GM19351 (cell line): Measurements from ENCODE around the gene CNTLN.

Experiments
- ATAC-seq: cut with Tn5 transposase; IDR thresholded peaks from one replicate; pipeline ENCODE4 v1.9.1; 2021; ENCODE audit warnings: mild to moderate bottlenecking, moderate library complexity; ENCODE audit not compliant: unreplicated experiment

The CNTLN gene, protein sequence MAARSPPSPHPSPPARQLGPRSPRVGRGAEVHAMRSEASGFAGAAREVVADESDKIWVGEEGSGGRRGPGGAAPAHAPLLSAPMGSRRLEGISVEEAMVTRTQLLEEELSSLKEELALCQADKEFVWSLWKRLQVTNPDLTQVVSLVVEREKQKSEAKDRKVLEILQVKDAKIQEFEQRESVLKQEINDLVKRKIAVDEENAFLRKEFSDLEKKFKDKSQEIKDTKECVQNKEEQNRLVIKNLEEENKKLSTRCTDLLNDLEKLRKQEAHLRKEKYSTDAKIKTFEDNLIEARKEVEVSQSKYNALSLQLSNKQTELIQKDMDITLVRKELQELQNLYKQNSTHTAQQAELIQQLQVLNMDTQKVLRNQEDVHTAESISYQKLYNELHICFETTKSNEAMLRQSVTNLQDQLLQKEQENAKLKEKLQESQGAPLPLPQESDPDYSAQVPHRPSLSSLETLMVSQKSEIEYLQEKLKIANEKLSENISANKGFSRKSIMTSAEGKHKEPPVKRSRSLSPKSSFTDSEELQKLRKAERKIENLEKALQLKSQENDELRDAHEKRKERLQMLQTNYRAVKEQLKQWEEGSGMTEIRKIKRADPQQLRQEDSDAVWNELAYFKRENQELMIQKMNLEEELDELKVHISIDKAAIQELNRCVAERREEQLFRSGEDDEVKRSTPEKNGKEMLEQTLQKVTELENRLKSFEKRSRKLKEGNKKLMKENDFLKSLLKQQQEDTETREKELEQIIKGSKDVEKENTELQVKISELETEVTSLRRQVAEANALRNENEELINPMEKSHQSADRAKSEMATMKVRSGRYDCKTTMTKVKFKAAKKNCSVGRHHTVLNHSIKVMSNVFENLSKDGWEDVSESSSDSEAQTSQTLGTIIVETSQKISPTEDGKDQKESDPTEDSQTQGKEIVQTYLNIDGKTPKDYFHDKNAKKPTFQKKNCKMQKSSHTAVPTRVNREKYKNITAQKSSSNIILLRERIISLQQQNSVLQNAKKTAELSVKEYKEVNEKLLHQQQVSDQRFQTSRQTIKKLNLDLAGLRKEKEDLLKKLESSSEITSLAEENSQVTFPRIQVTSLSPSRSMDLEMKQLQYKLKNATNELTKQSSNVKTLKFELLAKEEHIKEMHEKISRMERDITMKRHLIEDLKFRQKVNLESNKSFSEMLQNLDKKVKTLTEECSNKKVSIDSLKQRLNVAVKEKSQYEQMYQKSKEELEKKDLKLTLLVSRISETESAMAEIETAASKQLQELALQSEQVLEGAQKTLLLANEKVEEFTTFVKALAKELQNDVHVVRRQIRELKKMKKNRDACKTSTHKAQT (N-terminal part only)

GRCh38 chr9:17134396-17135294, at the start of gene CNTLN:
Gene CNTLN (plus strand): TSS chr9:17135040. CDS start chr9:17135066, 26 bp downstream.
- no peak for ATAC-seq

- no peak for ATAC-seq
These were observed 46.3 kb upstream of the CNTLN start for GRCh38 chr9:17088566-17088965.

DNA sequence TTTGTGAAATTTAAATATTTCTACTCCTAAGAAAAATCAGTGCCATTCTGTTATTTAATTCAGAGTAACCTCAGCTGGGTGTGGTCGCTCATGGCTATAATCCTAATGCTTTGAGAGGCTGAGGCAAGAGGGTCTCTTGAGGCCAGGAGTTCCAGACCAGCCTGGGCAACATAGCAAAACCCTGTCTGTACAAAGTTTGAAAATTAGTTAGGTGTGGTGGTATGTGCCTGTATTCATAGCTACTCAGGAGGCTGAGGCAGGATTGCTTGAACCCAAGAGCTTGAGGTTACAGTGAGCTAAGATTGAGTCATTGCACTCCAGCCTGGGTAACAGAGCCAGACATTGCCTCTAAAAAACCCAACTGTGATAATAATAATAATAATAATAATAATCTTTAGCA, 44.8 kb upstream of the CNTLN start:
- ATAC-seq: no peak

DNA sequence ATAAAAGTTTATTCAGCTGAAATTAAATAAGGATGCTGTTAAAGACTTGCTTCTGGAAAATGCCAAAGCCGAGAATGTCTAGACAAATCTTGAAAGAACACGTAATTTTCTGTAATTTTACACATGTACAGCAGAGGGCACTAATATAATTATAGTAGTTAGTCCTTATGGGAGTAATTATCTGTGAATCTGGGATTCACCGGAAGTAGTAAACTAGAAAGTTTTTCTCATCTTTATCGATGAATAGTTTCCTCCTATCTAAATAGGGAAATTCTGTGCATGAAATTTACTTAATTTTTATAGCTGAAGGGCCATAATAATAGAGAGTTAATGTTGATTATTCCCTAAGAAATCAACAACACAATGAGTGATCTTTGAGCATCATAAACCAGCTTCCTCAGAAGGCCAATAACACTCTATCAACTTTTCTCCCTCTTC, 18.4 kb upstream of the CNTLN start:
- no peak for ATAC-seq

- no peak for ATAC-seq
These were observed 17.5 kb upstream of the CNTLN start for GRCh38 chr9:17117372-17117771.

DNA sequence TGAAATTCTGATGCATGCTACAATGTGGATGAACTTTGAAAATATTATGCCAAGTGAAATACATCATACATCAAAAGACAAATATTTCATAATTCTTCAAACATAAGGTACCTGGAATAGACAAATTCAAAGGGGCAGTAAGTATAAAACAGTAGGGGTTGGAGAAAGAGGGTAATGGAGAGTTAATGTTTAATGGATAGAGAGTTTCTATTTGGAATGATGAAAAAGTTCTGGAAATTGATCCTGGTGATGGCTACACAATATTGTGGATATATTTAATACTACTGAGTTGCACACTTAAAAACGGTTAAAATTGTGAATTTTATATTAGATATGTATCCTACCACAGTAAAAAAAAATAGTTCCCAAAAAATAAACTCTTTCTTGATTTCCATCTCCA, 14.6 kb upstream of the CNTLN start:
- no peak for ATAC-seq

DNA sequence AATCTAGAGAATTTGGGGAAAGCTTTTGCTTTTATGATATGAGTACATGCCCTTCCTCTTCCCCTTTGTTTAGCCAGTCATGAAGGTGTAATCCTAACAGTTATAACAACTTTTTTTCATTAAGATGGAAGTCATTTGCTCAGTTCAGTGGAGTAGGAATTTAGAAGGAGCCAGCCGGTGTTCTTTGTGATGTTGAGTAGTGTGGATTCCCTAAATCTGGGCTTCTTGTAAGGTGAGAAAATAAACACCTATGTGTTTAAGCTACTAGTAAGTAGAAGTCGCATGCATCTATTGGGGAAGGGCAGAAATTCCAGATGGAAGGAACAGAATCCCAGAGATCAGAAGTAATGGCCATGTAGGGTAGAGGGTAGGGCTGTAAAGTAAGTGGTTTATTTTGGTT, 13.6 kb upstream of the CNTLN start:
- no peak for ATAC-seq

DNA sequence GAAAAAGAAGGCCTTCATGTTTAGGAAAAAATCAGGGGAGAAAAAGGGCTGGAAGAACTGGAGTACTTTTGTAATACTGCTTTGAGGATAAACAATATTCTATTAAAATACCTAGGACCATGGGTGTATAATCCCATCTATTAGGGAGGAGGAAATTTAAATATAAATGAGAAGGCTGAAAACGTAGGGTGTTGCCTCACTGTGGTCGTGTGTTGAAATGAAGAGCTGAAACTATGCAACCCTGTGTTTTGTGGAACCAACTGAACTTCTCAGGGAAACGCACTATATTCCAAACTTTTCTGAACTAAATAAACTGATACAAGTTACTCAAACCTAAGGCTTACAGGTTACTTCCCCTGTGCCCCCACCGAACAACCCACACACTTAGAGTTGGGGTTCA, 4.5 kb upstream of the CNTLN start:
- ATAC-seq: no peak

DNA sequence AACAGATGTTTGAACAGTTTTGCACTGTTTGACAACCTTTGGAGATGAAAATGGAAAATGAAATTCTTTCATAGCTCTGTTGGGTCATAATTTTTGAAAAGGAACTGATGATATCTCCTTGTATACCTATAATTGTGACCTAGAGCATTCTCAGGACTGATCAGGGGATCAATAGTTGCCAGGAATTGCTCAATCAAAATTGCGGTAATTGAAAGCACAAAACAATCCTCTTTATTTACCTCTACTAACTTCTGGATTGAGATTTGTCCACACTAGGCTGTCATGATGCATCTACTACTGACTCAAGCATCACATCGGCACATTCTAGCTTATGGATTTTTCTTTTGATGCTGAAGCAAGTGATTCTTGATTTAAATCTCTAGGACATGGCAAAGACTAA, 4.1 kb upstream of the CNTLN start:
- no peak for ATAC-seq

GRCh38 chr9:17131494-17131893, 3.3 kb upstream of the CNTLN start:
- ATAC-seq: no peak

GRCh38 chr9:17135295-17136160, 688 bp downstream of the CNTLN start:
- ATAC-seq: no peak

DNA sequence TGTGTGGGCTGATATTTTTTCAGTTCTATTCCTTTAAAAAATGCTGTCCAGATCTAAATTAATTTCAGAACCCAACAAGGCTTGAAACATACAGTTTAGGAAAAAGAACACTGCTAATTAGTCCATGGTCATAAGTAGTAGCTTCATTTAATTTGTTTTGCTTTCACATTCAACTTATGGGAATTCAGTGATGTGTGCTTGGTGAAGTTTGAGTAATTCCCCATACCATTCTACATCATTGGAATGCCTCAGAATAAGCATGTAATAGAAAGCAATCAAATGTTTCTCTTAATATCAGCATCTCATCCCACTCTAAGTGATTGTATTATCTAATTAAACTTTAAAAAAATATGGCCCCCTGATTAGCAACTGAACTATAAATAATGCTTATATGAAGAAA, 2.7 kb downstream of the CNTLN start:
- no peak for ATAC-seq

DNA sequence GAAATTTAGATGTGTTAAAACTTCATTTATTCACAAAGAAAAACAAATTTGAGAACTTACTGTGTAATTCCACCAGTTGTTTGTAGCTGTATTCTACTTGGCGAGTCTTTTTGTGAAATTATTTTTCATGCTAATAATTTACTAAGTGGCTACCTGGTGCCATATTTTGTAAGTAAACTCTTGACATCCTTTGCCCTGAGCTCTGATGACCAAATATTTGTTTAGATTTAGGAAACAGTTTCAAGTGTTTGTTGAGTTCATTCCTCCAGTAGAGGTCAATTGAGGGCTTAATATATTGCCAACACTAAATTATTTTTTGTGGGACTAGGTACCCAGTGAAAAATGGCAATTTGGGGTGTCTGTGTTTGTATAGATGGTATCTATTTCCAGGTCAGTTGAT, 3.7 kb downstream of the CNTLN start:
- ATAC-seq: no peak

- ATAC-seq: no peak
These were observed 5.6 kb downstream of the CNTLN start for GRCh38 chr9:17140418-17140817.

DNA sequence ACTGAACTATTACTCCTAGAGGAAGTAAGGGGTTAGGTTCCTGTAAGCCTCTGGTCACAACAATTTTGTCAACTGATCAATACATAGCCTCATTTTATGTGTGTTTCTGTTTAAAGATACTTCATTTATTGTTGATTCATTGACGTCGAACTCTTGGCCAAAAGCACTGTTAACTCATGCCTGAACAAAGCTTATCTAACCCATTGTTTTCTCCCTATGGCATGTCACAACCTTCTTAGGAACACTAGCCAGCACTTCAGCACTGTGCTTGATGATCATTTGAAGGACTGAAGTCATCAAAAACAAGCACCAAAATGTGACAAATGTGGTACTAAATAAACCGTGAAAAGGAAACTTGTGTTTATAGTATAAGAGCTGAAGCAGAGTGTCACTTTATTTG, 13.5 kb downstream of the CNTLN start:
- ATAC-seq: no peak

- ATAC-seq: no peak
These were observed 24.6 kb downstream of the CNTLN start for GRCh38 chr9:17159469-17159868.

- ATAC-seq: no peak
These were observed 25.5 kb downstream of the CNTLN start for GRCh38 chr9:17160327-17160726.

- ATAC-seq: no peak
These were observed 30.9 kb downstream of the CNTLN start for GRCh38 chr9:17165764-17166163.

DNA sequence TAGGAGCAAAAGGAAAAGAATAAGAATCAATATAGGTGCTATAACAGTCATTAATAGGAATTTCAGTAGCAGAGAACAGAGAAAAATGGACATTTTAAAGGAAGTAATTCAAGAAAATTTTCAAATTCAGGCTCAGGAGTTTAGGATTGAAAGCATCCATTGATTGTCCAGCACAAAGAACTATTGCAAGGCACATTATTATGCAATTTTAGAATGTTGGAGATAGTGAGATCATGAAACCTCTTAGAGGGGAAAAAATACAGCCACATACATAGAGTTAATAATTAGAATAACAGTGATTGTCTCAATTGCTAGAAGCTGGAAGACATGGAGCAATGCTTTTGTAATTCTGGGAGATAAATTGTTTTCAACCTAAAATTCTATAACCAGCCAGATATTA, 31.5 kb downstream of the CNTLN start:
- ATAC-seq: no peak
